ENCODE results near the gene MAT2A. TPM values are rescaled to one million over a fixed set of nuclear protein-coding genes. Genes with fewer than 3 reads are reported as not detected.
A peak's percentile ranks its signal among the peaks of the same experiment; 100 is the strongest.

Gene MAT2A
- total RNA-seq, result 100 to 1,000 TPM; 368 to 384 TPM

DNA sequence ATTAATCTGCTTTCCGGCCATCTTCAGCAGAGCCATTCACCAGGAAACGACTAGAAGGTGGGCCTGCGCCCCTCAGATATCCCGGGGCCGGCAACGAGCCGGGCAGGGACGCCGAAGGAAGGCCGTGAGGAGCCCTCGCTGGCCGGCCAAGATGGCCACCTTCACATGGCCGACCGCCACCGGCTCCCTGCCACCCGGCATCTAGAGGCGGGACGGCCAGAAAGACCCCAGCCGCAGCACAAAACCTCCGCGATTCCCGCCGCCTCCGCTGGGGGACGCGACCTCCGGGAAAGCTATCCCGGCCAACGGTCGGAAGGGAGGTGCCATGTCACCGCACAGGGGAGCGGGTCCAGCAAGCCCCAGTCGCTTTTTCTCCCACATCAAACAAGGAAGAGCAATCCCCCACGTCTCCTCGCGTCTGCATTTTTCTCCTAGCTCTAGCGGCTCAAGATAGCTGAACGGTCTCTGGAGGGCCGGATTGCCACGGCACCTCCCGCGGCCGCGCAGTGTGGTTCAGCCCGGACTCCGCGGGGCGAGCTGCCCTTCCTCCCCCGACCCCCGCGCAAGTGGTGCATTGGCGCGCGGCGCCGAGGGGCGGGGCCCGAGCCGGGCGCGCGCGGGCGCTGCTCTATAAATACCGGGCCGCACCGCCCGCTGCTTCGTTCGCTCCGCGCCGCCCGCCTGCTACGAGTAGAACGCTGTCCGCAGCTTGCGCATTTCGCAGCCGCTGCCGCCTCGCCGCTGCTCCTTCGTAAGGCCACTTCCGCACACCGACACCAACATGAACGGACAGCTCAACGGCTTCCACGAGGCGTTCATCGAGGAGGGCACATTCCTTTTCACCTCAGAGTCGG is at the start of gene MAT2A:
MAT2A (plus strand) TSS at position 662 of the 854 bp plus-strand sequence; CDS start at position 782, 120 bp downstream.
- Mint-ChIP-seq H3K4me1 (peaks cover 47% of the 10 kb centered on the region), H3K27ac (peak within 1 kb of the TSS; percentile 99), H3K9me3 (no peaks in the 10 kb centered on the region), H3K4me3 (peak within 1 kb of the TSS; percentile 97), H3K36me3 (peaks cover 53% of the 10 kb centered on the region), H3K27me3 (peaks cover 9% of the 10 kb centered on the region)
- DNase-seq, result peak; percentile 93

DNA sequence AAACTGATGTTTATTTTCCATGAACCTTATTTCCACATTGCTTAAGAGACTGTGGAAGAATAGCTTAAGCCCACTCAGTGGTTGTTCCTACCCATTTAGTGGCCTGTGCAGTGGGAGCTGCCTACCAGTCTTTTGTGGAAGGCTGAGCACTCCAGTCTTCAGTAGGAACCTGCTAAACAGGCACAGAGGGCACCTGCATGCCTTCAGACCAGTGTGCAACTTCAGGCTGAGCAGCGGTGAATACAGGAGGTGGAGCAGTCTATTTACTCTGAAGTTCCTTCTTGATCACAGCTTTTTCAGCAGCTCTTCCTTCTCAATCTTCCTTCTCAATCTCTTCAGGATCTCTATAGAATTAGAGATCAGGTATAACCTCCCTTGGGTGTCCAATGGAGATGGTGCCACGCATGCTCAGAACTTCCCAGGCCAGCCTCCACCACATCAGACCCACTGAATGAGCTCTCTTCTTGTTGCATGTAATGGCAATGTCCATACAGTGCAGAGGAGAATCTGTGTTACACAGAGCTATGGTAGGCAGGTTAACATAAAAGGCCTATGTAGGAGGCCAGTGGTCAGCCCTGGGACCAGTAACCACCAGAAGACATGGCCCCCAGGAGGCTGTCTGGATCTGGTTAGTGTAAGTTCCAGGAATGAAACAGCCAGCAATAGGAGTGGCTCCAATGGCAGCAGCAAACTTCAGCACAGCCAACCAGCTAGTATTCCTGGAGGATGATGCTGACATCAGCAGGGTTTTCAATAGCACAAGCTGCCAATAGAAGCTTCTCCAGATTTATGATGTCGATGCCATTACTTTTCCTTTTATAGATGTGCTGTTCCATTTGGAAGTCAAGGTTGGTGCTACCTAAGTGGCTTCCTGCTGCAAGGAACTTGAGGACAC is 47.9 kb upstream of the MAT2A start:
- no peak overlapping the region for H3K4me3 Mint-ChIP-seq
- H3K27ac Mint-ChIP-seq, result no peak overlapping the region
- H3K27me3 Mint-ChIP-seq, result no peaks in the 10 kb centered on the region
- H3K36me3 Mint-ChIP-seq, result no peaks in the 10 kb centered on the region
- H3K9me3 Mint-ChIP-seq, result peaks cover 6% of the 10 kb centered on the region
- no peak for DNase-seq
- H3K4me1 Mint-ChIP-seq, result no peaks in the 10 kb centered on the region

DNA sequence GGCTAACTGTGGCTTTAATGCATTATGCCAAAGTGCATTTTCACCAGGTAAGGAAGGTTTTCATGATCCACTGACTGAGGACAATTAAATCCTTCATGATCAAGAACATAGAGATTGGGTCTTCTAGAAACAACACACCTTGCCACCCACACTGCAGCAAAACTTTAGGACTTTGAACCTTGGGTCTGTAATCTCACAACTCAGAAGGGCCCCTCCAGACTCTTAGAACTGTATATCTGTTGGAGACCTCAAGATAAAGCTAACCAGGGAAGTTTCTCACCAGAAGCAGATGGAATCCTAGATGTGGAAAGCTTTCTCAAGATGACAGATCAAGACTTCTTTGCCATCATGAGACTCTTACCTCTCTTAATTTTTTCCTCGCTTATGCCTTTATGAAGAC is 42.5 kb upstream of the MAT2A start:
- no peaks in the 10 kb centered on the region for H3K9me3 Mint-ChIP-seq
- H3K27me3 Mint-ChIP-seq, result no peaks in the 10 kb centered on the region
- H3K4me3 Mint-ChIP-seq, result no peak overlapping the region
- H3K27ac Mint-ChIP-seq, result no peak overlapping the region
- H3K36me3 Mint-ChIP-seq, result no peaks in the 10 kb centered on the region
- H3K4me1 Mint-ChIP-seq, result no peaks in the 10 kb centered on the region
- DNase-seq, result no peak

DNA sequence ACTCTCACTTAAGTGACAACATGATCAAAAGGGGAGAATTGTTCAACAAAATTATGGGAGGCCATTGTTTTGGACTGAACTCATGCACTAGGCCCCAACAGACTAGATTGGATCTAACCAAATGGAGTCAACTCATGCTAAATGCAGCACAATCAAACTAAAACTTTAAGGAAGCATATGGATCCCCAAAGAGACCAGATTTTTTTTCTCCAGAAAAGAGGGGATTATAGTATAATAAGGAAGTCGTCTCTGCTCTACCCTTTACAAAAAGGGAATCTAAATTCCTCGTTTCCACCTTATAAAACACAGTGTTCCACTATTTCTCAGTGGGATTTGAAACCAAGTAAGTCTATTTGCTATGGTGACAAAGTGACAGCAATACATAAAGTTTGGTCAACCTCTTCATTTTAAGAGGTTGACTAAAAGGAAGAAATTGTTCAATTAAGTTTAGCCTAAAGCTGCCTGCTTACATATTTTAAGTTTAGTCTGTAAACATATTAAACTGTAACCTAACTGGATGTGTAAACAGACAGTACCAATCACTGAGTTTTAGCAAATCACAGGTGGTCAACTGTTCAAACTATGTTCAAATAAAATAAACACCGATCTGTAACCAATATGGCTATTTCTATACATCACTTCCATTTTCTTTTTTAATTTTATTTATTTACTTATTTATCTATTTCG is 40.9 kb upstream of the MAT2A start:
- Mint-ChIP-seq H3K9me3 (no peaks in the 10 kb centered on the region), H3K36me3 (no peaks in the 10 kb centered on the region), H3K4me3 (no peak overlapping the region), H3K27me3 (no peaks in the 10 kb centered on the region), H3K27ac (no peak overlapping the region), H3K4me1 (no peaks in the 10 kb centered on the region)
- DNase-seq, result no peak

DNA sequence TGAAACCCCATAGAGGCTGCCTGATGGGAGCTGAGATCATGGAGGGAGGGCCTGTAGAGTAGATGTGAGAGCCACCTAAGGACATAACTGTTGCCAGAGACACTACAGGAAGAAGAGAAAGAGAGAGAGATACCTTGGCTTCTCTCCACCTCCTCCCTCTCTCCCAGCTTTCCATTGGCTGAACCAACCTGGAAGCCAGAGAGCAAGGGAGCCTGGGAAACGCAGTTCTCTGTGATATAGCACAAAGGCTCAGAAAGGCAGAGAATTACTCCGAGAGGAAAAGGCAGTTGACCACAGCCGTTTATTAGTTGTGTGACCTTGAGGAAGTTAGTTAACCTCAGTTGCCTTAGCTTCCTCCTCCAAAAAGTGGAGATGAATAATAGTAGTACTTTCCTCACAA is 37.7 kb upstream of the MAT2A start:
- Mint-ChIP-seq H3K4me3 (no peak overlapping the region), H3K36me3 (no peaks in the 10 kb centered on the region), H3K4me1 (no peaks in the 10 kb centered on the region), H3K27me3 (no peaks in the 10 kb centered on the region), H3K9me3 (no peaks in the 10 kb centered on the region), H3K27ac (no peak overlapping the region)
- DNase-seq, result no peak

DNA sequence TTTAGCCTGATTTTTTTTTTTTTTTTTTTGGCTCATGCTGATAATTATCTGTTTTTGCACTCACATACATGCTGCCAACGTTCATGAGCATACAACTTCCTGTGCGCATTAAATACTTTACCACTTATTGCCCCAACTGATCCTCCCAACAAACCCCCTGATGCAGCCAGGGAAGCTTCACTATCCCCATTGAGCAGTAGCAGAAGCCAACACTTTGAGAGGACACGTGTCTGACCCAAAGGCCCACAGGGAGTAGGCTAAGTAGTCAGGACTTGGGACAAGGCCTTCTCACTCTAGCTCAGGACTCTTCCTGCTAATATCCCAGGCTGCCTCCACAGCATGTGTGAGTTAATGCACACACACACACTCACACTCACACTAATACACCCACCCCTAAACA is 36.2 kb upstream of the MAT2A start:
- H3K36me3 Mint-ChIP-seq, result no peaks in the 10 kb centered on the region
- H3K27ac Mint-ChIP-seq, result no peak overlapping the region
- H3K27me3 Mint-ChIP-seq, result no peaks in the 10 kb centered on the region
- no peak overlapping the region for H3K4me3 Mint-ChIP-seq
- H3K4me1 Mint-ChIP-seq, result no peaks in the 10 kb centered on the region
- DNase-seq, result no peak
- H3K9me3 Mint-ChIP-seq, result no peaks in the 10 kb centered on the region

DNA sequence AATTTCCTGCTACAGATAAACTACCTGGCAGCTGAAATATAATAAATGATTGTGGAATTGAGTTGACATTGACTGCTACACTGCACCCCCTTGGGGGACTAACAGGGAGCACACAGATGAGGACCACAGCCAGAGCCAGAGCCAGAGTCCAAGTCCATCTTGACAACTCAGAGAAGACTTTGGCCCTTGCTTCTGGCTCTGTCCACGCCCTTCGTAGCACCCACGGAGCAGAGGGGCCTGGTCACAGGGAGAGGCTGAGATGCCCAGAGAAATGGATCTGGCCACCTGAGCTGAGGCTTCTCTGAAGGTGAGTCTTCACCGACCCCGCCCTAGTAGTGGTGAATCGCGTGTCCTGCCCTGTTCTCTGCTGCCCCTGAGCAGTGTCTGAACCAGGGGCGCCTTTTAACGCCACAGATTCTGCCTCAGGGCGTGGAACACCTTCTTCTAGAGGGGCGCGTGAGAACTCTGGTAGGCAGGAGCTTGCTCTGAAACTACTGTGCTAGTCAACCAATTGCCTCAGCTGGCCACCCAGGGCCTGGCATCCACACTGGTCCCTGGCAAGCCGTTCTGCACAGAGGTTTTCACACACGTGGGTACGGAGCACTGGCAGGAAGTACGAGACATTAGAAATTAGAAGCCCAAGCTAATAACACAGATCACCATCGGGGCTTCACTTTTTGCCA is 35.7 kb upstream of the MAT2A start:
- Mint-ChIP-seq H3K9me3 (no peaks in the 10 kb centered on the region), H3K36me3 (no peaks in the 10 kb centered on the region), H3K4me1 (no peaks in the 10 kb centered on the region), H3K4me3 (no peak overlapping the region), H3K27me3 (no peaks in the 10 kb centered on the region), H3K27ac (no peak overlapping the region)
- no peak for DNase-seq

DNA sequence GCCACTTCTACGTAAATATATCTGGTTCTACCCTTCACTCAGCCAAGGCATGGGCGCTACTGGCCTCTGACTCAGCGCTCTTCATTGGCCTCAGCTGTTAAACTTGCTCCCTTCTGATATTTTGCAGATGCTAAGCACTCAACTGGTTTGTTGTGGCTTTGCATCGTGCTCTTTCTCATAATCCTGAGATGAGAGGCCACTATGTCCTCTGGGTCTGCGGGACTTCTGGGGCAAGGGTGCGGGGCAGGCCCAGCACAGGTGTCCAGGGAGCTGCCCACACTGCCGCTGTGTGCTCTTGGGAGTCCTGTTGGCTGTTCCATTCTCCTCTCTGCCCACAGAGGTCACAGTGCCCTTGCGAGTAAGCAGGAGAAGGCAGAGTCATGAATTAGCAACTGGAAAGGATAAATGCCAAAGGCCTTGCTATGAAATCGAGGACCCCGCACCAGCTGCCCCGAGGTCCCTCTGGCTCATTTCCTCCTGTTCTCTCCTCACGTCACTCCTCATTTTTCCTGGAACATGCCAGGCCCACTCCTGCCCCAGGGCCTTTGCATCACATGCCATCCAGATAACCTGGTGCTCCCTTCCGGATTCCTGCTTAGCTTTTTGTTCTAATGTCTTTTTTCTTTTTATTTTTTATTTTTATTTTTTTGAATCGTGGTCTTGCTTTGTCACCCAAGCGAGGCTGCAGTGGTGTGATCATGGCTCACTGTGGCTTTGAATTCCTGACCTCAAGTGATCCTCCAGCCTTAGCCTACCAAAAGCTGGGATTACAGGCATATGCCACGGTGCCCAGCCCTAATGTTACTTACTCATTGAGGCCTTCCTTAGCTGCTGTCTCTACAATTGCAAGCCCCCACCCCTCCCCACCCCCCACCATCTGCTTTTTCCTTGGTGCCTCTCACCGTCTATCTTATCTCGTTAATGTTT is 34.9 kb upstream of the MAT2A start:
- no peaks in the 10 kb centered on the region for H3K27me3 Mint-ChIP-seq
- H3K27ac Mint-ChIP-seq, result no peak overlapping the region
- no peak for DNase-seq
- no peak overlapping the region for H3K4me3 Mint-ChIP-seq
- no peaks in the 10 kb centered on the region for H3K9me3 Mint-ChIP-seq
- no peaks in the 10 kb centered on the region for H3K4me1 Mint-ChIP-seq
- H3K36me3 Mint-ChIP-seq, result no peaks in the 10 kb centered on the region

DNA sequence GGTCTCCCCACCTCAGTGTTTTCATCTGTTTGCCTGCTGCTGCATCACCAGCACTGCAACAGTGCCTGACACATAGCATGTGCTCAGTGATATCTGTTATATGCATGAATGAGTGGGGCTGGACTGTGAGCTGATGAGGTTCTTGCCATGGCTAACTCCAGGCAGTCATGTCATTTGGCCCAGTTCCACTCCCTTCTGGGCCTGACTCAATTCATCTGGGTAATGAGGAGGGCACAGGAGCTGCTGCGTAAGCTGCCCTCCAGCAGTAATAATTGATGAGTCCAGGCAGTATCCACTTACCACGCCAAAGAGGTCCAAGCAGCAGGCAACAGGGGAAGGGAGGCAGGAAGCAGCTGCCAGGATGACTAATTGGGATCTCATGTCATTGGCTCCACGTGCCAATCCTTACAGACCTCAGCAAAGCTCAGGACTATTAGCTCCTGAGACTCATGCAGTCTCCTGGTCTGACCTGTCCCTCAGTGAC is 34.1 kb upstream of the MAT2A start:
- DNase-seq, result no peak
- Mint-ChIP-seq H3K36me3 (no peaks in the 10 kb centered on the region), H3K27ac (no peak overlapping the region), H3K4me1 (no peaks in the 10 kb centered on the region), H3K9me3 (no peaks in the 10 kb centered on the region), H3K27me3 (no peaks in the 10 kb centered on the region), H3K4me3 (no peak overlapping the region)

DNA sequence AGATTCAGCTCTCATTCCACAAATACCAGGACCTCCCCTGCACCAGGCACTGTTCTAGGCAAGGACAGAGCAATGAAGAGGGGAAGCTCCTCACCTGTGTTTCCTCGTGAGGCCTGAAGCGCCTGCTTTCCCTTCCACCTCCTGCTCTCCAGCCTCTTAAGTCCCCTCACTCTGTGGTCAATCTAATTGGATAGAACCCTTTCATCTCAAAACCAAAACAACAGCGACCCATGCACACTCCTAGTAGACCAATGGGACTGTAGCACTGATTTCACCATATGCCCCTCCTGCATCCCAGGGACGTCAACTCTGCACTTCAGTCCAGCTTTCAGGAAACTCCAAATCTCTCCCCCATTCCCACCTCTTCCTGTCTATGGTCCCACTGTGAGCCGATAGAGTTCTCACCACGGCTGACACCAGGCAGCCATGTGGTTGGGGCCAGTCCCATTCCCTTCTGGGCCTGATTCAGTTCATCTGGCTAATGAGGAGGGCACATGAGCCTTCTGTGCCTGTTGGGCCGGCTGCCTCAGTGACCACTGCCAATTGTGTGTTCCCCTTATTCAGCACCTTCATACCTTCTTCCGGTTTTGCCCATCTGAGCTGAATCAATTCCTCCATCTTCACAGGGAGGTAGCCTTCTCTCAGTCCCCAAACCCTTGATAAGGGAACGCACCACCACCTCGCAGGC is 33.3 kb upstream of the MAT2A start:
- no peak for DNase-seq
- Mint-ChIP-seq H3K9me3 (no peaks in the 10 kb centered on the region), H3K4me3 (no peak overlapping the region), H3K4me1 (no peaks in the 10 kb centered on the region), H3K36me3 (no peaks in the 10 kb centered on the region), H3K27me3 (no peaks in the 10 kb centered on the region), H3K27ac (no peak overlapping the region)

DNA sequence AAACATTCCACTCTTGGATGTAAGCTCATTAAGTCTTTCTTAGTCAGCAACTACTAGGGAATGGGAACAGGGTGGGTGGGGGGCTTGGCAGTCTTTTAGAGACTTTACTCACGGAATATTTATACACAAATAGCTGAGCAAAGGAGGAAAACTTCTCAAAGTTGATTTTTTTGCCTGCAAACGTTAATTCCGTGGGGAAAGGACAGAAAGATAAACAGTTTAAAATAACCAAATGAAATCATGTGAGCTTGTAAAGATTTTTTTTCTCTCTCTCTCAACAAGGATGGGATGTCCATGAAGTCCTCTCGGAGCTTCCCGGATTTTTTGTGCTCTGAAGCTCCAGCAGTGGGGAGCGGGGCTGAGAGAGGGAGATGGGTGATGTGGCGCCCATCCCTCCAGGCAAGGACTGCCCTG is 32.2 kb upstream of the MAT2A start:
- no peak for DNase-seq
- H3K4me3 Mint-ChIP-seq, result no peak overlapping the region
- no peaks in the 10 kb centered on the region for H3K36me3 Mint-ChIP-seq

DNA sequence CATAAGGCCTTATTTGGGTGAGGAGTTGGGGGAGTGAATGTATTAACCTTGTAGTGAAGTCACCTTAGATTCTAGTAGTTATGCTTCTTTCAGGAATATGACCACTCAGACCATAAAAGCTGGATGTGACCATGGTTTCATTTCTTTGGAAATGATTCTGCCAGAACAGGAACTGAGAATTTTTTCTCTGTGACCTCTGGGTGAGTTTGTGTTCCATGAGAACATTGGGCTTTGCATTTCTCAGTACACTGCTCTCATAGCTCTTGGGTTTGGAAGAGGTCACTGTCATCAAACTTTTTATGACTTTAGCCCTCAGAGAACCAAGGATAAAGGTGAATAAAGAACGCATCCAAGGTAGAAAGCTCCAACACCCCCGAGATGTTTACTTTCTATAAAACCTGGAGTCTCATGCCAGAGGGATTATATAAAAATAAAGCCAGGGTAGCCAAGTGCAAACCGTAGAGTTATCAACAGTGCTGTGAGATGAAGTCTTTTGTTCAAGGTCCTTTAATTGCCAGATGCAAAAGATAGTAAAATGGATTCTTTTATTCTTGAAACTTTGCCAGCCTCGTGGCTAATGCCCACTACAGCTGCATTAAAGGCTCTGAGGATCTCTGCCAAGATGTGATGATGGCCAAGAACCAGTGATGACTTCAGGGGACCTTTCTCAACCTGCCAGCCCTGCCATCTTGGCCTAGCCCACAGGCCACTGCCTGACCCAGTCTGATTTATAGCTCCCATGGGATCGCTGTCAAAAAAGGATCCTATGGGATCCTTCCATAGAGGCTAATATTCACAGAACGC is 27.8 kb upstream of the MAT2A start:
- Mint-ChIP-seq H3K27me3 (no peaks in the 10 kb centered on the region), H3K9me3 (no peaks in the 10 kb centered on the region), H3K4me3 (no peak overlapping the region), H3K27ac (no peak overlapping the region), H3K4me1 (no peaks in the 10 kb centered on the region), H3K36me3 (no peaks in the 10 kb centered on the region)
- no peak for DNase-seq

More for the DNA sequence above, 32.2 kb upstream of the MAT2A start:
- no peaks in the 10 kb centered on the region for H3K27me3 Mint-ChIP-seq
- no peaks in the 10 kb centered on the region for H3K9me3 Mint-ChIP-seq
- no peaks in the 10 kb centered on the region for H3K4me1 Mint-ChIP-seq
- H3K27ac Mint-ChIP-seq, result no peak overlapping the region

DNA sequence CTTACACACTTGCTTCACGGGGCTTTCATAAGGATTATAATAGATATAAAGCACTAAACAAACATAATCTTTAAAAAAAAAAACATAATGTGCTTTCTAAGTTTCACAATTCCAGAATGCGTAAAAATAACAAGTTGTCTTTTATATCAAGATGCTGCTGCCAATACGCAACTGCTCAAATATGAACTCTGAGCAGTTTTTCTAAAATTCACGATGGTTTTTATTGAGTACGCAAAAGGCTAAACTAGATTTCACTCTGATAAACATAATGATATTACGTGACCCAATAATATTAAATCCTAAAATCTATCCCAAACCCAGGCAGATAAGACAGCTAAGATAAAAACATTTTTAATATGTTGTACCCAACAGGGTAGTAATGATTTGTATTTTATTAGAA is 24.6 kb upstream of the MAT2A start:
- Mint-ChIP-seq H3K27me3 (peaks cover 3% of the 10 kb centered on the region), H3K9me3 (no peaks in the 10 kb centered on the region), H3K27ac (no peak overlapping the region), H3K4me3 (no peak overlapping the region), H3K4me1 (no peaks in the 10 kb centered on the region), H3K36me3 (no peaks in the 10 kb centered on the region)
- no peak for DNase-seq

Measured in activated naive CD8-positive, alpha-beta T cell treated with anti-CD3 and anti-CD28 coated beads for 36 hours (primary cell).